Nephron progenitor cell (in vitro differentiated cells): ENCODE results near the gene ITGB8.
"Not testable (repeated sequence)": the region's sequence is repeated elsewhere in the genome, so short reads cannot be mapped to it uniquely, and the experiment has no call there.

ENCODE experiments used
- DNase-seq: peaks from one replicate; pipeline ENCODE4 v3.0.0; 2021
- H3K27ac Mint-ChIP-seq: 2 replicates; pipeline ENCODE4 v1.8.0; 2021; ENCODE audit warnings: mild to moderate bottlenecking, moderate library complexity, mixed read lengths
- H3K27me3 Mint-ChIP-seq: 2 replicates; pipeline ENCODE4 v1.8.0; 2021; ENCODE audit warnings: mild to moderate bottlenecking, low read depth, mixed read lengths; ENCODE audit not compliant: poor library complexity
- H3K36me3 Mint-ChIP-seq: 2 replicates; pipeline ENCODE4 v1.8.0; 2021; ENCODE audit warnings: low read depth, mixed read lengths
- H3K4me1 Mint-ChIP-seq: 2 replicates; pipeline ENCODE4 v1.8.0; 2021; ENCODE audit warnings: mixed read lengths
- H3K4me3 Mint-ChIP-seq: 2 replicates; pipeline ENCODE4 v1.8.0; 2021; ENCODE audit warnings: mild to moderate bottlenecking, moderate library complexity, mixed read lengths
- H3K9me3 Mint-ChIP-seq: 2 replicates; pipeline ENCODE4 v1.8.0; 2021; ENCODE audit warnings: mild to moderate bottlenecking, moderate library complexity, mixed read lengths
- CTCF ChIP-seq: fragments of 200-600 bp; sonication (generic); IDR thresholded peaks from 2 replicates; pipeline ENCODE4 v1.5.0; 2021; ENCODE audit warnings: antibody characterized with exemption

Gene ITGB8

GRCh38 chr7:20298486-20298901 is 32.2 kb upstream of the ITGB8 start:
- no peak overlapping the region for H3K27ac Mint-ChIP-seq
- no peak for DNase-seq
- H3K4me1 Mint-ChIP-seq, result no peaks in the 10 kb centered on the region
- H3K36me3 Mint-ChIP-seq, result no peaks in the 10 kb centered on the region
- TF ChIP-seq CTCF, result no peak
- H3K9me3 Mint-ChIP-seq, result peaks cover 14% of the 10 kb centered on the region
- H3K4me3 Mint-ChIP-seq, result no peak overlapping the region
- no peaks in the 10 kb centered on the region for H3K27me3 Mint-ChIP-seq

GRCh38 chr7:20299145-20299544 is 31.6 kb upstream of the ITGB8 start:
- Mint-ChIP-seq H3K36me3 (no peaks in the 10 kb centered on the region), H3K27ac (no peak overlapping the region), H3K27me3 (no peaks in the 10 kb centered on the region), H3K4me1 (no peaks in the 10 kb centered on the region), H3K9me3 (peaks cover 14% of the 10 kb centered on the region), H3K4me3 (no peak overlapping the region)
- TF ChIP-seq CTCF, result no peak
- no peak for DNase-seq

- H3K4me1 Mint-ChIP-seq, result no peaks in the 10 kb centered on the region
- H3K9me3 Mint-ChIP-seq, result peaks cover 13% of the 10 kb centered on the region
- DNase-seq, result no peak
- TF ChIP-seq CTCF, result no peak
- H3K27ac Mint-ChIP-seq, result peak overlapping the region; percentile 29
- no peak overlapping the region for H3K4me3 Mint-ChIP-seq
- H3K27me3 Mint-ChIP-seq, result no peaks in the 10 kb centered on the region
- no peaks in the 10 kb centered on the region for H3K36me3 Mint-ChIP-seq
These were observed 30.9 kb upstream of the ITGB8 start for GRCh38 chr7:20299647-20300312.

- Mint-ChIP-seq H3K36me3 (no peaks in the 10 kb centered on the region), H3K4me3 (no peak overlapping the region), H3K27me3 (no peaks in the 10 kb centered on the region), H3K9me3 (no peaks in the 10 kb centered on the region), H3K27ac (no peak overlapping the region), H3K4me1 (peaks cover 4% of the 10 kb centered on the region)
- DNase-seq, result no peak
- TF ChIP-seq CTCF, result no peak
These were observed 29.3 kb upstream of the ITGB8 start for GRCh38 chr7:20301311-20301939.

GRCh38 chr7:20302300-20302699 is 28.4 kb upstream of the ITGB8 start:
- not testable (repeated sequence) for DNase-seq, H3K4me3 Mint-ChIP-seq, H3K36me3 Mint-ChIP-seq, H3K9me3 Mint-ChIP-seq, H3K27ac Mint-ChIP-seq, H3K27me3 Mint-ChIP-seq
- H3K4me1 Mint-ChIP-seq, result peaks cover 13% of the 10 kb centered on the region

GRCh38 chr7:20302891-20303290 is 27.8 kb upstream of the ITGB8 start:
- no peak for TF ChIP-seq CTCF
- no peak overlapping the region for H3K27ac Mint-ChIP-seq
- no peaks in the 10 kb centered on the region for H3K9me3 Mint-ChIP-seq
- H3K4me1 Mint-ChIP-seq, result peaks cover 17% of the 10 kb centered on the region
- H3K27me3 Mint-ChIP-seq, result no peaks in the 10 kb centered on the region
- no peak overlapping the region for H3K4me3 Mint-ChIP-seq
- no peaks in the 10 kb centered on the region for H3K36me3 Mint-ChIP-seq
- DNase-seq, result no peak
